Epidermal melanocyte (primary cell): ENCODE results near the gene GAST.
A peak's percentile ranks its signal among the peaks of the same experiment; 100 is the strongest.
"Not testable (repeated sequence)": the region's sequence is repeated elsewhere in the genome, so short reads cannot be mapped to it uniquely, and the experiment has no call there.

Experiments used
- DNase-seq: peaks from one replicate; pipeline ENCODE4 v3.0.0; 2011; ENCODE audit warnings: low spot score; ENCODE audit not compliant: insufficient read length

Gene GAST

GRCh38 chr17:41683441-41684007 is 28.6 kb upstream of the GAST start:
- no peak for DNase-seq

- no peak for DNase-seq
Measured at GRCh38 chr17:41684035-41684434, 28.1 kb upstream of the GAST start.

DNA sequence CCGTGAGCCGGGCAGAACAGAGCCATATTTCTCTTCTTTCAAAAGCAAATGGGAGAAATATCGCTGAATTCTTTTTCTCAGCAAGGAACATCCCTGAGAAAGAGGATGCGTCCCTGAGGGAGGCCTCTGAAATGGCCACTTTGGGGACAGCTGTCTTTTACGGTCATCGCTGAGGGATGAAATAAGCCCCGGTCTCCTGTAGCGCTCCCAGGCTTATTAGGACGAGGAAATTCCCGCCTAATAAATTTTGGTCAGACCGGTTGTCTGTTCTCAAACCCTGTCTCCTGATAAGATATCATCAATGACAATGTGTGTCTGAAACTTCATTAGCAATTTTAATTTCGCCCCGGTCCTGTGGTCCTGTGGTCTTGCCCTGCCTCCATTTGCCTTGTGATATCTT is 26.4 kb upstream of the GAST start:
- not testable (repeated sequence) for DNase-seq

GRCh38 chr17:41686281-41686680 is 25.9 kb upstream of the GAST start:
- DNase-seq: no peak

- DNase-seq: no peak
Measured at GRCh38 chr17:41687828-41688640, 24.1 kb upstream of the GAST start.

DNA sequence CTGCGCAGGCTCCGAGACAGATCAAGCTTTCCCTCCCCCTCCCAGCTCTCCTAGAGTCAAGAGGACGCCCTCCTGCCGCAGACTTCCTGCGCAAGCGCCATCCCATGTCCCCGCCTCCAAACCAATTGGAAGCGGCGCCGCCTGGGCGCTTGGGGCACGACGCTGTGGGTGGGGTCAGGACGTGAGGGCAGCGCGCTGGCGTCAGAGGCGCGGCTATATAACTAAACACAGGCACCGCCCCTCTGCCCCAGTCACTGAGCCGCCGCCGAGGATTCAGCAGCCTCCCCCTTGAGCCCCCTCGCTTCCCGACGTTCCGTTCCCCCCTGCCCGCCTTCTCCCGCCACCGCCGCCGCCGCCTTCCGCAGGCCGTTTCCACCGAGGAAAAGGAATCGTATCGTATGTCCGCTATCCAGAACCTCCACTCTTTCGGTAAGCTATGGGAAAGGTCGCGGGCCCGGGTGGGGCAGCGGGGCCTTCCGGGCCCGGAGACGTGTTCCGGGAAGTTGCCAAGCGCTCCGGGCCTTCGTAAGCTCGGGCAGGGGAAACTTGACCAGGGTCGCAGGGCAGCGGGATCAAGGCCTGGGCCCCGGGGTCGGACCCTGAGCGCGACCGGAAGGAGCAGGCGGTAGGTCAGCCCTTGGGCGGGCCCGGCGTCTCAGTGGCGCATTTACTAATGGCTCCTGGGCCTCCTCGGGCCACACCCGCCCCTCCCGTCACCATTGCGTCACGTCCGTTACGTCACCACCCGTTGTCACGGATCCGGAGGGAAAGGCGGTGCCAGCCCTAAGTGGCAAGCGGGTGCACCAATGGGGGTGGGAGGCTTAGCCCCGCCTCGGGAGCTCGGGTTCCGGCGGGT is 23.3 kb upstream of the GAST start, which contains the start of gene EIF1:
TSS of gene EIF1 (plus strand) at position 245 of the 856 bp plus-strand sequence. CDS start at position 399, 154 bp downstream.
- peak; percentile 85 for DNase-seq

GRCh38 chr17:41689497-41690299 is 22.4 kb upstream of the GAST start:
- no peak for DNase-seq

GRCh38 chr17:41690497-41690896 is 21.6 kb upstream of the GAST start:
- no peak for DNase-seq

DNA sequence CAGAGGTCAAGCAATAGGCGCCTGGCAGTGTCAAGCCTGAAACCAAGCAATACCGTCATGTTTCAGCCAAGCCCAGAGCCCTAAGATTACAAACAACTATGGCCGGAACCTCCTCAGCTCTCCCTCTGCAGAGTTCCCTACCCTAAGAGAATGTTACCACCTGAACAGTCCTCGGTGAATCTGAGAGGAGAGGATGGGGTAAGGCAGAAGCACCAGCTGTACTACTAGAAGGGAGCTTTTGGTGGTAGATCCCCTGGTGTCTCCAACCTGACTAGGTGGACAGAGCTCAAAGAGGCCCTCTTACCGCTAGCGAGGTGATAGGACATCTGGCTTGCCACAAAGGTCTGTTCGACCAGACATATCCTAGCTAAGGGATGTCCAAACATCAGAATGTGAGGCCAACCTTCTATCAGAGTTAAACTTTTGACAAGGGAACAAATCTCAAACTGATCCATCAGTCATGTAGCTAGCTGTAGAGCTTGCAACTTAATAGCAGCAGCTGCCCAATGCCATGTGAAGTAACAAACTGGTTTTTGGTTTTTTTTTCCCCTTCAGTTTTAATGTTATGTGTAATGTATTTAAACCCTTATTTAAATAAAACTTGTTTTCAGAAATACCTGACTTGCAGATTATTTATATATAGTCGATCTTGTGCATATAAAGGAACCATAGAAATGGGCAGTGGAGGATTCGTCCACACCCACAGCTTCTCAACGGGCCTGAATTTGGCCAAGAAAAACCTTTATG is 20.9 kb upstream of the GAST start:
- DNase-seq: no peak

GRCh38 chr17:41692722-41693521 is 19.2 kb upstream of the GAST start:
- DNase-seq: no peak

DNA sequence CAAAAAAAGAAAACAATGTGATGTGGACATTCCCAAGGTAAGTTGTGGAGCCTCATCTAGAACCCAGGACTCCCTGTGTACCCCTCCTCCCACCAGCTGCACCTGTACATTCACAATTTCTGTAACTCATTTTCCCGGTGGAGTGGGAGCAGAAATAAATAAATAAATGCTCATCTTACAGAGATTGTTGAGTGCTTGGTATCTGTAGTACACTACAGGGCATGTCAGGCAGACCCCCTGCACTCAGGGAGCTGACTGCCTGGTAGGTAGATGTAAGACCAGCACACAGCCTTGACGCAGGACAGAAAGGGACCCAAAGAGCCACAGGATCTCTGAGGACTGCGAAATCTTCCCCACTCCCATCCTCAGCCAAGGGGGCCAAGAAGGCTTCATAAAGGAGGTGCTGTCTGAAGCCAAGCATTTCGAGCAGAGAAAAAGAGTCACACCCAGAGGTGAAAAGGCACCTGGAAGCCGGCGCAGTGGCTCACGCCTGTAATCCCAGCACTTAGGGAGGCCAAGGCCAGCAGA is 16.9 kb upstream of the GAST start:
- no peak for DNase-seq

DNA sequence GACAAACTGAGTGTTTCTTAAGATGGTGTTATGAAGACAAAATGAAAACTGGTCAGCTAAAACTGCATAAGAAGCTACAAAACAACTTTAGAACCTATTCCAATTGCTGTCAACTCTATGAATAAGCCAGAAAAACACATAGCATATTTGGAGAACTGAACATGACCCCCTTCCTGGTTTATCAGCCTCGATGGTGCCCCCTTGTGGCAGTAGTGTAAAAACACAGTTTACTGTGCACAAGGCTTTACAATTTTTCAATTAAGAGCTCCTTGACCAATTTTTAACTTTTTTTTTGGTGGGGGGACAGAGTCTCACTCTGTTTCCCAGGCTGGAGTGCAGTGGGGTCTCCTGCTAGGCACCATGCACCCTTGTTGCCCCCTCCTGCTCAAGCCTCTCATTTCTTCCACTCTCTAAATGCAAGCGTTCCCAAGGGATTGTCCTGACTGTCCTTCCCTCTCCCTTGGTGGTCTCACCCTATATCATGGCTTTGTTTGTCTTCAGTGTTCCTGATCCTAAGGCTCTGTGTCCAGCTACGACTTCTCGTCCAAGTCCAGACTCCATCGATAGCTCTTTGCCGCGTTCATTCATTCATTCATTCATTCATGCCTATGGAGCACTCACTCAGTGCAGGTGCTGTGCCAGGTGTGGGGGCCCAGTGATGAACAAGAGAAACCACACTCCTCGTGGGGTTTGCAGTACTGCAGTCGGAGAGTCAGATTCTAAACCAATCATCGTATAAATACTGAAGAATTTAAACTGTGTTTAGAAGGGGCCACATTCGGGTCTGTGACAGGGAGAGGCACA is 16.0 kb upstream of the GAST start:
- peak; percentile 85 for DNase-seq

DNA sequence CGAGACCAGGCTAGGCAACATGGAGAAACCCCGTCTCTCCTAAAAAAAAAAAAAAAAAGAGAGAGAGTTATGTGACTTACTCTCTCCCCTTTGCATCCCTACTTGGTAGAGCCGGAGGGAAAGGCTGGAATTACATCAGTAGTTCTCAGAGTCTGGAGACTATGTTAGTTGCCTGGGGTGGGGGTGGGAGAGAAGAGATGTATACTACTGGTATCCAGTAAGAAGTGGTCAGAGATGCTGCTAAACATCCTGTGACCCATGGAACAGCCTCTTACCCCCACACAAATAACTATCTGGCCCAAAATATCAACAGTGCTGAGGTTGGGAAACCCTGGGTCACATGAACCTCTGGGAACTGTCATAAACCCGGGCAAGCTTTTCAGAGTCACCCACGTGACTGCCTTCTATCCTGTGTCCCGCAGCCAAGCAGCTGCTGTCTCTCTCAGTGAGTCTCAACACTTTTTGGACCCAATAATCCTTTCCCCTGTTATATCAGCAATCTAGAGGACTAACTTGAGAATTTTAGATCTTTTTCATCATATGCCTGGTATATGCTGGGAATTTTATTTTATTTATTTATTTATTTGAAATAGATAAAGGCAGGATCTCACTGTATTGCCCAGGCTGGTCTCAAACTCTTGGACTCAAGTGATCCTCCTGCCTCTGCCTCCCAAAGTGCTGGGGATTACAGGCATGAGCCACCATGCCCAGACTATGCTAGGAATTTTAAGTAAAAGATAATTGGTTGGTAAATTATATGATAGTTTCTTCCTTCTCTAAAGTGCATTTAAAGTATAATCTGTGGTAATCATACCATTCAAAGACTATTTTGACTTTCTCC is 14.8 kb upstream of the GAST start:
- peak; percentile 57 for DNase-seq

DNA sequence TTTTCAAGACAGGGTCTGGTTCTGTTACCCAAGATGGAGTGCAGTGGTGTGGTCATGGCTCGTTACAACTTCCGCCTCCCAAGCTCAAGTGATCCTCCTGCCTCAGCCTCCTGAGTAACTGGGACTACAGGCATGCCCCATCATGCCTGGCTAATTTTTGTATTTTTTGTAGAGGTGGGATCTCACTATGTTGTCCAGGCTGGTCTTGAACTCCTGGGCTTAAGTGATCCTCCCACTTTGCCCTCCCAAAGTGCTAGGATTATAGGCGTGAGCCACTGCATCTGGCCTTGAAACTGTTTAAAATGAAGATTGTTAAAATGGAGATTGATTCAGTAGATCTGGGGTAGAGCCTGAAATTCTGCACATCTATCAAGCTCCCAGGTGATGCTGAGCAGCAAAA is 11.3 kb upstream of the GAST start:
- not testable (repeated sequence) for DNase-seq

GRCh38 chr17:41702712-41703111 is 9.4 kb upstream of the GAST start:
- DNase-seq: no peak

- DNase-seq: peak; percentile 14
Measured at GRCh38 chr17:41705271-41705991, 6.7 kb upstream of the GAST start.
